SK-N-MC (cell line): ENCODE measurements around the gene MCOLN1.

Source experiments
- EZH2 ChIP-seq: fragments of 200-600 bp; sonication (generic); IDR thresholded peaks from one replicate; pipeline ENCODE4 v1.6.1; 2017; ENCODE audit warnings: antibody characterized with exemption
- POLR2AphosphoS5 ChIP-seq: IDR thresholded peaks from 2 replicates; pipeline ENCODE4 v1.6.1; 2012; ENCODE audit warnings: mild to moderate bottlenecking, low read depth, low read length, borderline replicate concordance

DNA sequence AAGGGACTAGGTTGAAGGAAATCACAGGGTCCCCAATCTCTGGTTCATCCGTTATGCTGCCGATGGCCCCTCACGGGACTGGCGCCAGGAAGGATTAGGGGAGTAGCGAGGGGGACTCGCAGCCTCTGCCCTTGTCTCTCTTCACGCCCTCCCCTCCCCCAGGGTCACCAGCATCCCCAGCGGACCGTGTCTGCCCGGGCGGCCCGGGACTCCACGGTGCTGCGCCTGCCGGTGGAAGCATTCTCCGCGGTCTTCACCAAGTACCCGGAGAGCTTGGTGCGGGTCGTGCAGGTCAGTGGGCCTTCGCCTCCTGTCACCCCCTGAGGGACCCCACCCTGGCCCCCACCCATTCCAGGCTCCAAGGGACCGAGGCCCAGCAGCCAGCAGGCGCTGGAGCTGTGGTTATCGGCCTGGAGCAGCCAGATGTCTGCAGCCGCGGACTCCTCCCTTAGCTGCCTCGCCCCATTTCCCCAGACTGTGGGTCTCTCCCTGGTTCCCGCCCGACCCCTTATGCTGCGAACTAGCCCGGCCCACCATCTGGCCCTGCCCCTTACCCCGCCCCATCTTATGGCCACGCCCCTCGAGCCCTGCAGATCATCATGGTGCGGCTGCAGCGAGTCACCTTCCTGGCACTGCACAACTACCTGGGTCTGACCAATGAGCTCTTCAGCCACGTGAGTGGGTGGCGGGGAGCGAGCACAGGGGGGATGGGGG, 18.5 kb downstream of the MCOLN1 start:
- TF ChIP-seq POLR2AphosphoS5 = no peak
- no peak for TF ChIP-seq EZH2
